Measurements from ENCODE around the gene MTREX.

GRCh38 chr5:55313870-55314617, 6.3 kb downstream of the MTREX start:
- TF ChIP-seq CTCF (IDR thresholded peaks at IDR 0.05) = no peak
- no peak for TF ChIP-seq POLR2A (IDR thresholded peaks at IDR 0.05)
